ENCODE results near the gene DPY19L2. TPM values are rescaled to one million over a fixed set of nuclear protein-coding genes. Genes with fewer than 3 reads are reported as not detected.
"Not testable (repeated sequence)": the region's sequence is repeated elsewhere in the genome, so short reads cannot be mapped to it uniquely, and the experiment has no call there.

Gene DPY19L2
- total RNA-seq, 1 experiment from 2014 or later: 6.6 TPM

GRCh38 chr12:63655543-63656257 lies 12.6 kb downstream of the DPY19L2 start:
- in situ Hi-C loops (cut with HindIII; ENCODE audit: low pct_unique_long_range_greater_than_20kb, low sequenced_read_pairs): not testable (repeated sequence)

GRCh38 chr12:63654481-63654880 lies 13.8 kb downstream of the DPY19L2 start:
- H3K36me3 ChIP-seq (ENCODE audit: control insufficient read depth, insufficient read depth, low read length); intact Hi-C loops (cut with micrococcal nuclease; ENCODE audit: unreplicated experiment); H3K9me3 ChIP-seq (ENCODE audit: control insufficient read depth, insufficient read depth, low read depth, low read length); H3K4me1 ChIP-seq (ENCODE audit: control insufficient read depth, insufficient read depth, low read length); ATAC-seq; H3K27ac ChIP-seq (ENCODE audit: low read length); H3K4me3 ChIP-seq (ENCODE audit: low read depth in 2 of 2, low read length in 2 of 2); POLR2A ChIA-PET; H3K27me3 ChIP-seq (ENCODE audit: control insufficient read depth, insufficient read depth, low read length); CTCF ChIA-PET; BruUV-seq (replicated peaks); in situ Hi-C loops (cut with HindIII; ENCODE audit: low pct_unique_long_range_greater_than_20kb, low sequenced_read_pairs); DNase-seq (ENCODE audit: low read depth, low spot score): not testable (repeated sequence)

More at GRCh38 chr12:63655543-63656257, 12.6 kb downstream of the DPY19L2 start:
- ATAC-seq; H3K9me3 ChIP-seq (ENCODE audit: control insufficient read depth, insufficient read depth, low read depth, low read length); H3K36me3 ChIP-seq (ENCODE audit: control insufficient read depth, insufficient read depth, low read length); H3K27me3 ChIP-seq (ENCODE audit: control insufficient read depth, insufficient read depth, low read length); DNase-seq (ENCODE audit: low read depth, low spot score); BruUV-seq (replicated peaks); POLR2A ChIA-PET; H3K27ac ChIP-seq (ENCODE audit: low read length); H3K4me1 ChIP-seq (ENCODE audit: control insufficient read depth, insufficient read depth, low read length); CTCF ChIA-PET; H3K4me3 ChIP-seq (ENCODE audit: low read depth in 2 of 2, low read length in 2 of 2); intact Hi-C loops (cut with micrococcal nuclease; ENCODE audit: unreplicated experiment): not testable (repeated sequence)

GRCh38 chr12:63649517-63649916 lies 18.8 kb downstream of the DPY19L2 start:
- DNase-seq (ENCODE audit: low read depth, low spot score); ATAC-seq; H3K4me1 ChIP-seq (ENCODE audit: control insufficient read depth, insufficient read depth, low read length); H3K36me3 ChIP-seq (ENCODE audit: control insufficient read depth, insufficient read depth, low read length); H3K4me3 ChIP-seq (ENCODE audit: low read depth in 2 of 2, low read length in 2 of 2); POLR2A ChIA-PET; intact Hi-C loops (cut with micrococcal nuclease; ENCODE audit: unreplicated experiment); CTCF ChIA-PET; H3K27ac ChIP-seq (ENCODE audit: low read length); in situ Hi-C loops (cut with HindIII; ENCODE audit: low pct_unique_long_range_greater_than_20kb, low sequenced_read_pairs); BruUV-seq (replicated peaks); H3K27me3 ChIP-seq (ENCODE audit: control insufficient read depth, insufficient read depth, low read length); H3K9me3 ChIP-seq (ENCODE audit: control insufficient read depth, insufficient read depth, low read depth, low read length): not testable (repeated sequence)

- H3K9me3 ChIP-seq (ENCODE audit: control insufficient read depth, insufficient read depth, low read depth, low read length); H3K27me3 ChIP-seq (ENCODE audit: control insufficient read depth, insufficient read depth, low read length); H3K4me3 ChIP-seq (ENCODE audit: low read depth in 2 of 2, low read length in 2 of 2); H3K36me3 ChIP-seq (ENCODE audit: control insufficient read depth, insufficient read depth, low read length); H3K27ac ChIP-seq (ENCODE audit: low read length); ATAC-seq; CTCF ChIA-PET; in situ Hi-C loops (cut with HindIII; ENCODE audit: low pct_unique_long_range_greater_than_20kb, low sequenced_read_pairs); intact Hi-C loops (cut with micrococcal nuclease; ENCODE audit: unreplicated experiment); DNase-seq (ENCODE audit: low read depth, low spot score); BruUV-seq (replicated peaks); POLR2A ChIA-PET; H3K4me1 ChIP-seq (ENCODE audit: control insufficient read depth, insufficient read depth, low read length): not testable (repeated sequence)
Measured at GRCh38 chr12:63643381-63644140, 24.7 kb downstream of the DPY19L2 start.

GRCh38 chr12:63624258-63624657 lies 44.0 kb downstream of the DPY19L2 start:
- intact Hi-C loops (cut with micrococcal nuclease; ENCODE audit: unreplicated experiment); H3K4me1 ChIP-seq (ENCODE audit: control insufficient read depth, insufficient read depth, low read length); H3K4me3 ChIP-seq (ENCODE audit: low read depth in 2 of 2, low read length in 2 of 2); H3K27ac ChIP-seq (ENCODE audit: low read length); CTCF ChIA-PET; POLR2A ChIA-PET; H3K9me3 ChIP-seq (ENCODE audit: control insufficient read depth, insufficient read depth, low read depth, low read length); BruUV-seq (replicated peaks); H3K36me3 ChIP-seq (ENCODE audit: control insufficient read depth, insufficient read depth, low read length); ATAC-seq; H3K27me3 ChIP-seq (ENCODE audit: control insufficient read depth, insufficient read depth, low read length); DNase-seq (ENCODE audit: low read depth, low spot score); in situ Hi-C loops (cut with HindIII; ENCODE audit: low pct_unique_long_range_greater_than_20kb, low sequenced_read_pairs): not testable (repeated sequence)

- BruUV-seq (replicated peaks); H3K9me3 ChIP-seq (ENCODE audit: control insufficient read depth, insufficient read depth, low read depth, low read length); H3K27ac ChIP-seq (ENCODE audit: low read length); DNase-seq (ENCODE audit: low read depth, low spot score); H3K36me3 ChIP-seq (ENCODE audit: control insufficient read depth, insufficient read depth, low read length); POLR2A ChIA-PET; H3K4me3 ChIP-seq (ENCODE audit: low read depth in 2 of 2, low read length in 2 of 2); in situ Hi-C loops (cut with HindIII; ENCODE audit: low pct_unique_long_range_greater_than_20kb, low sequenced_read_pairs); ATAC-seq; H3K4me1 ChIP-seq (ENCODE audit: control insufficient read depth, insufficient read depth, low read length); CTCF ChIA-PET; intact Hi-C loops (cut with micrococcal nuclease; ENCODE audit: unreplicated experiment); H3K27me3 ChIP-seq (ENCODE audit: control insufficient read depth, insufficient read depth, low read length): not testable (repeated sequence)
Measured at GRCh38 chr12:63615544-63615943, 52.7 kb downstream of the DPY19L2 start.

- H3K4me3 ChIP-seq (ENCODE audit: low read depth in 2 of 2, low read length in 2 of 2); H3K36me3 ChIP-seq (ENCODE audit: control insufficient read depth, insufficient read depth, low read length); CTCF ChIA-PET; H3K27ac ChIP-seq (ENCODE audit: low read length); DNase-seq (ENCODE audit: low read depth, low spot score); POLR2A ChIA-PET; ATAC-seq; intact Hi-C loops (cut with micrococcal nuclease; ENCODE audit: unreplicated experiment); in situ Hi-C loops (cut with HindIII; ENCODE audit: low pct_unique_long_range_greater_than_20kb, low sequenced_read_pairs); H3K27me3 ChIP-seq (ENCODE audit: control insufficient read depth, insufficient read depth, low read length); BruUV-seq (replicated peaks); H3K9me3 ChIP-seq (ENCODE audit: control insufficient read depth, insufficient read depth, low read depth, low read length); H3K4me1 ChIP-seq (ENCODE audit: control insufficient read depth, insufficient read depth, low read length): not testable (repeated sequence)
Measured at GRCh38 chr12:63611285-63611684, 57.0 kb downstream of the DPY19L2 start.

Measured in Panc1 (cell line).